CD4-positive, alpha-beta T cell treated with Interleukin-2 at 100 ng/mL for 4 hours (primary cell): ENCODE results near the gene FGD5.

Experiments used
- DNase-seq: peaks from one replicate; pipeline ENCODE4 v3.0.0-alpha.2; 2020; ENCODE audit warnings: low spot score

FGD5 gene

DNA sequence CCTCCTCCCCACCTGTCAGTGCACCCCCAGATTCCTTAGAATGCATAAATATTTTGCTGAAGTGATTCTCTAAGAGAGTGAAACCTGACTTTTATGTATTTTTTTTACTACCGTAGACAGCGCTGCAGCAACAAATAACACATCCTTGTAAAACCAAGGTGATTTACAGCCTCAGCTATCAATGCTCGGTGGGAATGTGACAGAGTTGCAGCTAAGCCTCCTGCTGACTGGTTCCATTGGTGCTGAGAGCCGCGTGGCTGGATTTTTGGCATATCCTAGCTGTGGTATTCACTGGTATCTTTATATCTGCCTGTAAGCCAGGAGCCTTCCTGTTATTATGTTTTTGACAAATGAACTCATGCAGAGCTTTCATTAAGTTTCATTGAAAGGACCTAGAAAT lies 11.0 kb downstream of the FGD5 start:
- DNase-seq = no peak

DNA sequence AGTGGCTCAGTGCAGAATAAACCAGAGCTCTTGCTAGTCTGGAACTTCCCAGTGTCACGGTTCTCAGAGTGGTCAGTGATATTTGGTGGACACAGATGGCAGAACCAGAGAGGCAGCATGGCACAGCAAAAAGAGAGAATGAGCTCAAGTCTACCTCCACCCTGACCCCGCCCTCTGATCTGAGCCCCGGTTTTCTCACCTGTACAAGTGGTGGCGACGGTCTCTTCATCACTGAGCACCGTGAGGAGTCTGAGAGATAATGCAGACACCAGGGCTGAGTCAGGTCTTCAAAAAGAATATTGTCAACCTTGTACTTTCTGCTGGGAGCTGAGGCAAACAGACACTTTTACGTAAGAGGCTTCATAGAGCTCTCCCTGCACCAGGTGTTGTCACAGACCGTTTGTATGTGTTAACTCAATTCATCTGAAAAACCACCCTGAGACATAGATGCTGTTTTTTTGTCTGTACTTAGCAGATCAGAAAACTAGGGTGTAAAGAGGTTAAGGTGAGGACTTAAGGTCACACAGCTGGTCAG lies 13.2 kb downstream of the FGD5 start:
- DNase-seq = no peak

DNA sequence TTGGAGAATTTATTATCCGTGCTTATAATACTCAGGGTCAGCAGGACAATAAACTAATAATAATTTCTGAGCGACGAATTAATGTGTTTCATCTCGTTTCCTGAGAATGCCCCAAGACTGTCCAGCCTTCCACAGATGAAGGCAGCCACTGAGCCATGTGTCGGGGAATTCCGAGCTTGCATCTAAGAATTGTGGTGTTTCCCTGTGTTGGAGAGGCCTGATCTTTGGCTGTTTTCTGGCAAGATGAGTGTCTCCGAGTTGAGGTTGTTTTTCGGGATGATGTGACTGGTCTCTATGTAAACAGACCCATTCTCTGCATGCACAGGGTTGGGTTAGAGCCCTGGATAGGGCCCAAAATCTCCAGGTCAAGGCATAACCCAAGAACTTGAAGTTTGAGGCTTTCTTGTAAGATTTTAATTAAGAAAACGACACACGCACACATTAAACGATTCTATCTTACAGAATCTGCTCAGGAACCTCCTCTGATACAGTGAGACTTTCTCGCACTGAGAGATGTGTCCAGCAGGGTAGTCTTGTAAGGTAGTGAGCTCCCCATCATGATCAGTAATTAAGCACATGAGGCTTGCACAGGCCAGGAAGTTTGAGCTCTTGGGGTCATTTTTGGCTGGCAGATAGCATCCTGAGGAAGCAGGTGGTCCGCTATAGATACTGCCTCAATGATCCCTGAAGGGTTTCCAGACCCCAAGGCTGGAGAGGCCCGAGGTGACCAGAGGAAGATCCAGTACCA lies 14.4 kb downstream of the FGD5 start:
- DNase-seq = no peak

DNA sequence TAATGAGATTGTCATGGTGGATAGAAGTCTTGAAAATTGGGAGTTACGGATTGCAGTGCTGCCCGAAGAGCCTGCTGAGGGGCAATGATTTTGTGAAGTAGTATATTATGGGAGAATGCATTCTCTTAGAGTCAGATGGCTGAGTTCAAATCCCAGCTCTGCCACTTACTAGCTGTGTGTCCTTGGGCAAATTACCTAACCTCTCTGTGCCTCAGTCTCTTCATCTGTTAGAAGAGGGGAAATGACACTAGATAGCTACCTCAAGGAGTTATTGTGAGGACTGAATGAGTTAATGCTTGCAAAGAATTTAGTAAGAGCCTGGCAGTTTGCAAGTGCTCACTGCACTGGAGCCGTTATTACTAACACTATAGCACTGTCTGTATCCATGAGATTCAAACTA lies 15.4 kb downstream of the FGD5 start:
- DNase-seq = no peak

DNA sequence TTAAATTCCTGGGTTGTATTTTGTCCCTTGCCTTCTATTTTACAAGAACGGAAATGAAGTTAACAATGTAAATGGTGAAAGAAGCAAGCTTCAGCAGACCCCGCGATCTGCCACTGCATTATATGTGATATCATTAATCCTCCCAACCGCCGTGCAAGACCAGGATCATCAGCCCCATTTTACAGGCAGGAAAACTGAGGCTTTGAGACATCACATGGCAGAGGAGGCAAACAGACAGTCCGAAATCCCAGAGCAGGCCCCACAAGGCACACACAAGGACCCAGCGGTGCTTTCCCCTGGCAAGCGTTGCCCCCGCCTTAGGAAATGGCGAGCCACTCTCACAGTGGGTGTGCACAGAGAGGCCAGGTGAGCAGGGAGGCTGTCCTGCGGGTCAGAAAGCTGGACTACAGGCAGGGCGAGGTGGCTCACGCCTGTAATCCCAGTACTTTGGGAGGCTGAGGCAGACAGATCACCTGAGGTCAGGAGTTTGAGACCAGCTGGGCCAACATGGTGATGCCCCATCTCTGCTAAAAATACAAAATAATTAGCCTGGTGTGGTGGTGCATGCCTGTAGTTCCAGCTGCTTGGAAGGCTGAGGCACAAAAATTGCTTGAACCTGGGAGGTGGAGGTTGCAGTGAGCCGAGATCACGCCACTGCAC lies 16.2 kb downstream of the FGD5 start:
- DNase-seq = no peak

DNA sequence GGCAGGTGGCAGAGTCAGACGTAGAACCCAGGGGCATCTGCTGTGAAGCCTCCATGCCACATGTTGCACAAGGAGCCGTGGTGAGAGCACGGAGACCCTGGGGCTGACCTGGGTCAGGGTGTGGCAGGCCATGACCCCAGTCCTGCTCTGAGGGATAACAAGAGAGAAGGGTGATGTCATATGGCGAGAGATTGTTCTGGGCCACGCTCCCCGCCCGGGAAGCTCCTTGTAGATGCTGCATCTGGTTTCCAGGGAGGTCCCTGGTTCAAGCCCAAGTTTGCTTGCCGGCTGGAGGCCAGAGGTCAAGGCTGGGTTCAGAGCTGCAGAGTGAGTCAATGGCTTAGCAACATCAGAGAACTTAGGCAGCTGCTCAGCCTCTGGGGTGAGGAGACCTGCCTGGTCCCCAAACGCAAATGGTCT lies 17.3 kb downstream of the FGD5 start:
- DNase-seq = no peak

DNA sequence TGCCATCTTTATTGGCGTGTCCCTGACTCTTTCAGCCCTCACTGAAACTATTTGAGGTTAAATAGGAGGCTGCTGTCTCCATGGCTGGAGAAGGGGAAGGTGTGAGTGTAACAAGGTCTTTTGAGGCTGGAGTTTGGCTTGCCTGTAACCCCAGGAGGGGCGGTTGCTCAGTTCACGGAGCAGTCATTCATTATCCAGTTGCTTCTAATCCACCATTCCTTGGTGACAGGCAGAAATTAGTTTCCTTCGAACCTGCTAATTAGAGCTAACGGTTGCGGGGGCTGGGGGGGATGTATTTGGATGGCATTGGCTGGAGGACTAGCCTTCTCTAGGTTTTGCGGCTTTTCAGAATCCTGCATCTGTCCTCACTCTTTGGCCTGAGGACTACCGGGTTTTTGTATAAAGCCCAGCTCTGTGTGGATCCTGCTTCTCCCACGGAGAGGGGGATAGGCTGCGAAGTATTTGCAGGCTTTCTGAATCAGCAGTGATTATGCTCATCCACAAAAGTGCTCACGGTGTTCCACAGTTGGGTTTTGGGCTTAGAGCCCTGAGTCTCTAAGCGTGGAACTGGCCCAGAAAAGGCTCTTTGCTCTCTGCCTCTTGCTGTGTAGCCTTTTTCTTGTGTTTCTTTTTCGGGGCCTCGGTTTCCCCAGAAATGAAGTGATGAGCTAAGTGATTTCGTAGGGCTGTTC lies 18.6 kb downstream of the FGD5 start:
- DNase-seq = no peak

DNA sequence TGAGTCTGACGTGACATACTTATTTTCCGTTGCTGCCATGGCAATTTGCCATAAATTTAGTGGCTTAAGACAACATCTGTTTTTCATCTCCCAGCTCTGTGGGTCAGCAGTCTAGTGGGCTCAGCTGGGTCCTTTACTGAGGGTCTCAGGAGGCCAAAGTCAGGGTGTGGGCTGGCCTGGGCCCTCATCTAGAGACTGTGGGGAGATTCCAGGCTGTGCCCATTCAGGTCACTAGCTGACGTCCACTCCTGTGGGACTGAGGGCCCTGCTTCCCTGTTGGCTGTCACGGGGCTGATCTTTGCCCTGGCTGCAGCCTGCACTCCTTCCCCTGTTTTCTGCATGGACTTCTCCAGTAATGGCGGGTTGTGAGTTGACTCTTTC lies 19.1 kb downstream of the FGD5 start:
- DNase-seq = no peak

DNA sequence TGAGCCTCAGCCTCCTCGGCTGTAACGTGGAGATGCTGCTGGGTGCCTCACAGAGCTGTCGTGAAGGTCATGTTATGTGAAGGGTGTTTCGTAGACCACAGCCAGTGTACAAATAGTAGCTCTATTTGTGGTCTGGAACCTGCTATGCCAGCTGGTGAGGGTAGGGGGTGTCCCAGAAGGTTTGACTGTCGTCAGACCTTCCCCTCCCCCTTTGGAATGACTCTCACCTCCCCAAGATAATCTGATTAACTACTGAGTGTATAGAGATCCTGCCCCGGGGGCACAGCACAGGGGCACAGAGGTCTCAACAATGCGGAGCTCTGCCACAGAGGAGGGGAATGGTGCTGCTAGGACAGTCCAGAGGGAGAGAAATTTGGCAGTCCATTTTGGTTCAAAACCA lies 20.5 kb downstream of the FGD5 start:
- no peak for DNase-seq

DNA sequence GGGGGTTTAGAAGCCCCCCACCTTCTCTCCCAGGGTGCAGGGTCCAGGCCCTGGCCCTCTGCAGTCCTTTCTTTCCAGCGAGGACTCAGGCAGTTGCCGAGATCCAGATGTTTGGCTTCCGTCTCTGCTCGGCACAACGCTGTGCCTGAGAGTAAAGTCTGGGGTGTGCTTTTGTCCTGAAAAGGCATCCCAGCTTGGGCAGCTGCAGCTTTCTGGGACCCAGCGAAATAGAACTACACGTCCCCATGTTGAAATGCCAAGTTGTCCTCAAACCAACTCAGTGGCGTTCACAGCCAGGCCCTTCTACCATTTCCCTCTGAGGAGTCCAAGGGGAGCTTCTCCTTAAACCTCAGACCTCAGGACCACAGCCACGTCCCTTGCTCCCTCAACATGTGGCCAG lies 23.1 kb downstream of the FGD5 start:
- no peak for DNase-seq

DNA sequence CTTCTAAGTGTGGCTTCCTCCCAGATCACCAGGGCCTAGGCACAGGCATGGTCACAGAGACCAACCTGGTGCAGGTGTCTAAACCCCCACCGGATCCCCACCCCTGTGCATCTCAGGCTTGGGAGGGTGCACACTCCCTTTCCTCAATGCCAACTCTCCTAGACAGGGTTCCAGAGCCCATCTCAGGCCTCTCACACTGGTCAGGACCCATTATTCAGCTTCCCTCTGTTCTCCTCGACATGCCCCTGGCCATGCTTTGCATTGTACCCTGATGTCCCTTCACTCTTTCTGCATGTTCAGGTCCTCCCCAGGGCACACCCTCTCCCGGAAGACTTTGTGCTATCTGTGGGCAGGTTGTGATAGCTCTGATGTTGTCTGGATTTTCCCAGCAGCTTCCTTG lies 23.5 kb downstream of the FGD5 start:
- DNase-seq = no peak

DNA sequence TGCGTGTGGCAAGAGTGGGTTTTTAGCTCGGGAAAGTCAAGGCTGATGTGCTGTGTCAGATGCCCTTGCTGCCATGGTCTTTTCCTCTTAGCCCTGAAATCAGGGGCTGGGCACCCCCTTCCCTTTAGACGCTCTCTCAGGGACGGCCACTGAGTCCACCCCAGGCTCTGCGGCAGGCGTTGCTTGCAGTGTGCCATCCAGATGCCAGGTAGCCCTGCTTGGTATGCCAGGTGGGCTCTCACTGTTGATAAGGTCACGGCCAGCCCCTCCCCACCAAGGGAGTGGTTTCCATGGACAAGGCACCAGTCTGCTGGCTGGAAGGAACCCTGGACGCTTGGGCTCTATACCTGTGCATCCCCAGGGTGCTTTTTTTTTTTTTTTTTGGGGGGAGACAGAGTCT lies 24.6 kb downstream of the FGD5 start:
- no peak for DNase-seq

DNA sequence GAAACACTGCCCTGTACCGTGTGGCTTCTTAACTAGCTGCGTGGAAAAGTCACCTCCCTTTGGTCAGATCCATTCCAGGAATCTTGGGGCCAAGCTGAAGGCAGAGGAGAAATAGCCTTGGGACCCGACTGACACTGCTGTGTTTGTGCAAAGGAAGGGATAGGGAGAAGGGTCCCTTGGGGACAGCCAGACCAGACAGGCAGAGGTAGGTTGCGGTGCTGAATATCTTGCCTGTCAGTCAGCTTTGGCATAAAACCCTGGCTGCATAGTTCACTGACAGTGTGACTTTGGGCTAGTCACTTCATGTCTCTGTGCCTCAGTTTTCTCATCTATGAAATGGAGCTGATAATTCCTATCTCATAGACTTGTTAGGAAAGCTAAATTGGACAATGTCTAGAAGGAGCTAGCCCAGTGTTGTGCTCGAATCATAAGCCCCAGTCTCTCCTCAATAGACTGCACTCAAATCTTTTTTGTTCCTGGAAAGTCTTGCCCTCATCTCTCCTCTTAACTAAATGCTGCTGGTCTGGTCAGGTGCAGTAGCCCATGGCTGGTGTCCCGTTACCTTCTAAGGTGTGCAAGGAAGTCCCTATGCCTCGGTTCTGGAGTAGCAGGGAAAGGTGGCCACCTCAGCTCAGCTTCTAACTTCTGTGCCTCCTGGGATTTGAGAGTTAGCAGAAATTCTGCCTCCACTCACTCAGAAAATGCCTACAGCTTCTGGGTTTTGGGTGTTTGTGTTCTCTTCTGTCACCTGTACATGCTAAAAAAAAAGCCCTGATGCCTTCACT lies 25.8 kb downstream of the FGD5 start:
- no peak for DNase-seq

DNA sequence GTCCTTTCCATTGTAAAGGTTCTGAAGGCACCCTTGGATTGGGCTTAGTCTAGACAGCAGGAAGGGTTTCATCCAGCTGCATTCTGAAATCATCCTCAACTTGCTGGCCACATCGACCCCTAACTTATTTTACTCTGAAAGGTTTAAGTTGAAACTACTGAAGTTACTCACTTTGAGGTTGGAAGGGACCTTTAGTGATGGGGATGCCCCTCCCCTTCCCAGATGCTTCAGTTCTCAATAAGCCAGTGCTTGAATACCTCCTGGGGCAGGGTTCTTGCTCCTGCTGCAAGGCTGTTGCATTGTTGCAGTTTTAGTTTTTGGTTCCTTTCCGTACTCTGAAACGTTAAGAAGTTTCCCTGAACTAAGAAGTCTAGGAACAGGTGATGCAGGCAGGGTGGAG lies 26.4 kb downstream of the FGD5 start:
- no peak for DNase-seq

DNA sequence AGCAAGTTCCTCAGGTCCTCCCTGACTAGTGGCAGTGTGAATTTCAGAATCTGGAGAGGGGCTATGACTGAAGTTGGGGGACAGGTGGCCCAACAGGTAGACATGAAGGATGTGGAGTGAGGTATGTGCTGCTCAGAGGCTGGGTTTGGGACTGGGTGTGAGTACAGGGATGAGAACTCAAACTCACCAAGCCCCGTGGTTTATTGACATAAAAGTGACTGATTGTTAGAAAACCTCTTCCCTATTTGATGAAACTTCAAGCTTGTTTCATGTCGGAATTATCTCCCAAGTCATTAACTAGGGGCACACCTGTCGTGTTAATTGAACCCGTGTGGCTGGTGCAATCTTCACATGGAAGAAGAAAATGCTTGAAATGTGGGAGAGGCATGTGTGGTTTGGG lies 27.1 kb downstream of the FGD5 start:
- no peak for DNase-seq

DNA sequence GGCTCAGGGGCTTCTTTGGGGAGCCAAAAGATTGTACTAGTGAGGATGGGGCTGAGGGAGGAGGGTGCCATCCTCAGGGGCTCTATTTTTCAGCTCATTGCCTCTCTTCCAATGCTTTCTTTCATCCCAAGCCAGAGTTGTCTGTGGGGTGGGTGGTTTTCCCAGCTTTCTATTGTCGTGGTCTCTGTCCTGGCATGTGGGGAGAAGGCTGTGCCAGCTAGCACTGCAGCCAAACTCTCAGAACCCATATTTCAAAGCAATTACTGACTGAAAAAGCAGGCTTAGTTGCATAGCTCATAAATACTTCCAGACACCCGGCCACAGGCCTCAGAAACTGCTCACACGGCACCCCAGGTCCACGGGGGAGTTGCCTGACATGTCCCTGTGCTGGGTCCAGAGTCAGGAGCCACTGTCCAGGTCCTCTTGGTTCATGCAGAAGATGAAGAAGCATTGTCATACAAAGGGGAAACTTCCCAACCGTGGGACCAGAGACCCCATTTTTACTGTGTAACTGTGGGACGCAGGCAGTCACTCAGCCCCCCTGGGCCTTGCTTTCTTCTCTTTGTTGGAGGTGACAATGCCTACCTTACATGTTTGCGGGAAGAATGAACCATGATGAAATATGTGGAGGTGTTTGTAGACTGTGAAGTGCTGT lies 27.6 kb downstream of the FGD5 start:
- no peak for DNase-seq

DNA sequence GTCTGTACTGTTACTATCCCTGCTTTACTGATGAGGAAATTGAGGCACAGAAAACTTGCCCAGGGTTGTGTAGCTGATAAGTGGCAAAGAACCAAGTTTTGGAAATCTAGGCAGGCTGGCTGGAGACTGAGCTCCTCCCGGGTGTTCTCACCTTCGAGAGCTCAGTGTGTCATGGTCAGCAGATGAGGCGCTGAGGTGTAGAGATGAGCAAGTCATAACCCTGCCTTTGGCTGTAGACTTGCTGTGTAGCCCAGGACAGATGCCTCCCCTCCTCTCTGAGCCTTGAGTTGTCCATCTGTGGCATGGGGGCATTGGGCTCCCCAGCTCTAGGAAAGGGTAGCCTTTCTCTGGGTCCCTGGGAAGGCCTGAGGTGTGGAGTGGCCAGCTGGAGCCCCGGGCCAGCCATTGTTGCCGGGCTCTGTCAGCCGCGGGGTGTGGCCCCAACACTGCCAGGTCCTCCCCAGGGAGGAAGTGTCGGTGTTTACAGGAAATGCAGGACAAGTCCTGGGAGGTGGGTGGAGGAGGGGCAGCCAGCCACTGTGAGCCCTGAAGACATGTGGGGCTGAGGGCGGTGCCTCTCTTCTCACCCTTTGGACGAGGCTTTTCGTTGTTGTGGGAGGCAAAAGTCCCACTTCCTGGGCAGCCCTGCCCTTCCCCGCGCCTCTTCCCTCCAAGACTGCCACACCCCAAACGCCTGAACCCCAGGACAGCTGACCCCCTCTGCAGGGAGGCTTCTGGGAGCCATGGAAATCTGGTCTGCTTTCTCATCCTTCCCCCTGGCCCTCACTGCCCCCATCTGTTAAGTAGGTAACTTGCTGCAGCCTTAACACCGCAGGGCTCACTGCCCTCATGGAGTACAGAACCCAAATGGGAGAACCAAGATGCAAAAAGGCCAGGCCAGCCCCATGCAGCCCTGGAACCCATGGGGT lies 29.1 kb downstream of the FGD5 start:
- DNase-seq = no peak

DNA sequence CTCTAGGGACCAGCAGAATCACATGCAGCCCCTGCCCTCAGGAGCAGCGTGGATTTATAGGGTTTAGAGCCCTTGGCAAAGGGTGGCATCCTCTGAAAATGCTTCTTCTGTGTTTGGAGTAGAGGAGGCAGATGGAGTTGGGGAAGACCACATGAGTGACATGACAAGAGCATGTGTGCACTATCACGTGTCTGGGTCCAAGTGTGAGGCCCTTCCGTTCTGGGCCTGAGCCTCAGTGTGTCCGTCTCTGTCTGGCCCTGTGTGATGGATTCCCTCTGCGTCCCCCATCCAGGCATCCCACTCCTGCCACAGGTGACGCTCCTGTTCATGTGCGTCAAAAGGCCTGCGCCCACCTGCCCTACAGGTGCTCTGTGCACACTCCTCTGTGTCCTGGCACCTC lies 30.1 kb downstream of the FGD5 start:
- no peak for DNase-seq

DNA sequence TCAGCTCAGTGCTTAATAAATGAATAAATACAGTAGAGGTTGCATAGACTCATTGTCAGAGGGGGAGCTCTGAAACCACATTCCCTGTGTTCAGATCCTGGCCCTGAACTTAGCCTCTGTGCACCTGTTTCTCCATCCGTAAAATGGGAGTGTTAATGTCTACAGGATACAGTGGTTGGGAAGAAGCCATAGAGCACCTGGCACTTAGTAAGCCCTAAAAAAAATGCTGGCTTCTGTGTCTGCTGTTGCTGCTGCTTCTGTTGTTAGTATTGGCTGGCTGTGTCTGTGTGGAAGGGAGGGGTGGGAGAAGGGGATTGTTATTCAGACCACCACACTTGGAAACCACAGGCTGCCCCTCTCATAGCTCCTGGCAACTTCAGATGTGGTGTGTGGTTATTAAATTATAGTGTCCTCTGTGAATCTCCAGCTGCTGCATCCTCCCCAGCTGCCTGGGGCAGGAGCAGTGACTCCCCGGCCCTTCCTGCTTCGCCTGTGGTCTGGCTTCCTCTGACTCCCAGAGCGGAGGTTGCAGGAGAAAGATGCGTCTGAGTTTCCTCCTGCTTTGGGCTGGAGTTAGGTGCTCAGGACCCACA lies 31.0 kb downstream of the FGD5 start:
- DNase-seq = no peak

DNA sequence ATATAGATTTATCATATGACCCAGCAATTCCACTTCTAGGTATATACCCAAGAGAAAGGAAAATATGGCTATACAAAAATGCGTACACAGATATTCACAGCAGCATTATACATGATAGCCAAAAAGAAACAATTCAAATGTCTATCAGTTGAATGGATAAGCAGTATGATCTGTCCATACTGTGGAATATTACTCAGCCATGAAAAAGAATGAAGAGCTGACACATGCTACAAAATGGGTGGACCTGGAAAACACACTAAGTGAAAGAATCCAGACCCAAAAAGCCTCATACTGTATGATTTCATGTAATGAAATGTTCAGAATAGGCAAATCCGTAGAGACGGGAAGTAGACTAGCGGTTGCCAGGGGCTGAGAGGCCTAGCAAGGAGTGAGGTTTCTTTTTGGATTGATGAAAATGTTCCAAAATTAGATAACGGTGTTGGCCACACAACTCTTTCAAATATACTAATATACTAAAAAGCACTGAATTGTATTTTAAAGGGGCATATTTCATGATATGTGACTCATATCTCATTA lies 33.4 kb downstream of the FGD5 start:
- no peak for DNase-seq
